GM21825 (cell line): ENCODE results near the gene ORAI3.

ENCODE experiments used
- ATAC-seq: cut with Tn5 transposase; IDR thresholded peaks from one replicate; pipeline ENCODE4 v1.9.1; 2021; ENCODE audit warnings: mild to moderate bottlenecking, moderate library complexity; ENCODE audit not compliant: unreplicated experiment

The ORAI3 gene

GRCh38 chr16:30987581-30988190, 38.8 kb downstream of the ORAI3 start:
- ATAC-seq = no peak

- ATAC-seq = no peak
Observed at GRCh38 chr16:30989469-30990047, 40.7 kb downstream of the ORAI3 start.

- ATAC-seq = no peak
Observed at GRCh38 chr16:30990105-30990504, 41.2 kb downstream of the ORAI3 start.

GRCh38 chr16:30991052-30991451, 42.2 kb downstream of the ORAI3 start:
- ATAC-seq = no peak

- ATAC-seq = no peak
Observed at GRCh38 chr16:30992276-30992780, 43.5 kb downstream of the ORAI3 start.

GRCh38 chr16:30992931-30993816, 44.3 kb downstream of the ORAI3 start:
- no peak for ATAC-seq

- ATAC-seq = no peak
Observed at GRCh38 chr16:30995927-30996323, 47.1 kb downstream of the ORAI3 start.

- no peak for ATAC-seq
Observed at GRCh38 chr16:30996324-30996984, 47.6 kb downstream of the ORAI3 start.

- ATAC-seq = peak; percentile 79
Observed at GRCh38 chr16:30996985-30997724, 48.3 kb downstream of the ORAI3 start.

GRCh38 chr16:30997725-30998711, 49.1 kb downstream of the ORAI3 start:
- ATAC-seq = no peak

- ATAC-seq = no peak
Observed at GRCh38 chr16:30998852-30999761, 50.2 kb downstream of the ORAI3 start.

- no peak for ATAC-seq
Observed at GRCh38 chr16:31000671-31001382, 52.0 kb downstream of the ORAI3 start.

GRCh38 chr16:31001507-31002249, 52.8 kb downstream of the ORAI3 start:
- ATAC-seq = no peak

- no peak for ATAC-seq
Observed at GRCh38 chr16:31002250-31002700, 53.4 kb downstream of the ORAI3 start.

GRCh38 chr16:31002862-31003341, 54.0 kb downstream of the ORAI3 start:
- no peak for ATAC-seq

GRCh38 chr16:31003744-31004143, 54.9 kb downstream of the ORAI3 start:
- ATAC-seq = no peak
